ENCODE results near the gene RAPGEF1. TPM values are rescaled to one million over a fixed set of nuclear protein-coding genes. Genes with fewer than 3 reads are reported as not detected.

The RAPGEF1 gene
- total and polyA plus RNA-seq, 12 donors: 39.6 to 135 (median 111) TPM

GRCh38 chr9:131697097-131697496 is 42.8 kb downstream of the RAPGEF1 start:
- WGBS, 2 donors: 38 to 43% methylated on average over 6 of the region's 6 CpGs

GRCh38 chr9:131695836-131696460 is 43.9 kb downstream of the RAPGEF1 start:
- ATAC-seq (no peak), DNase-seq (no peak)
- Histone ChIP-seq H3K4me3 (no peak overlapping the region), H3K9me3 (no peaks in the 10 kb centered on the region), H3K27me3 (no peaks in the 10 kb centered on the region), H3K36me3 (peaks cover 0 to 4% (median 0%) of the 10 kb centered on the region in 9 donors), H3K27ac (peak overlapping the region in 6 of 10 donors; percentile 3 to 95 (median 58)), H3K4me1 (peaks cover 35 to 99% (median 93%) of the 10 kb centered on the region in 9 donors)
- intact Hi-C loops (cut with DNase I): no loop called here
- no peak for TF ChIP-seq CTCF (IDR thresholded peaks at IDR 0.05)
- WGBS, 2 donors: 90 to 97% methylated on average over 6 of the region's 6 CpGs

More at GRCh38 chr9:131697097-131697496, 42.8 kb downstream of the RAPGEF1 start:
- H3K9me3 ChIP-seq: no peaks in the 10 kb centered on the region
- TF ChIP-seq CTCF (IDR thresholded peaks at IDR 0.05): peak in 3 of 9 donors; percentile 33 to 45 (median 40)
- DNase-seq: peak in 1 of 2 donors; percentile 50
- no peak overlapping the region for H3K4me3 ChIP-seq
- H3K4me1 ChIP-seq: peaks cover 31 to 98% (median 93%) of the 10 kb centered on the region in 9 donors
- peak overlapping the region in 8 of 10 donors; percentile 25 to 95 (median 85) for H3K27ac ChIP-seq
- intact Hi-C loops (cut with DNase I): no loop called here
- H3K36me3 ChIP-seq: peaks cover 0 to 4% (median 0%) of the 10 kb centered on the region in 9 donors
- ATAC-seq: peak in 7 of 8 donors; percentile 31 to 63 (median 46)
- no peaks in the 10 kb centered on the region for H3K27me3 ChIP-seq

- Histone ChIP-seq H3K9me3 (no peaks in the 10 kb centered on the region), H3K27ac (peak overlapping the region in 4 of 10 donors; percentile 3 to 90 (median 26)), H3K27me3 (no peaks in the 10 kb centered on the region), H3K36me3 (peaks cover 0 to 4% (median 0%) of the 10 kb centered on the region in 9 donors), H3K4me1 (peaks cover 35 to 99% (median 93%) of the 10 kb centered on the region in 9 donors), H3K4me3 (no peak overlapping the region)
- no peak for ATAC-seq
- no peak for DNase-seq
- WGBS, 2 donors: 68 to 72% methylated on average over 5 of the region's 5 CpGs
- intact Hi-C loops (cut with DNase I): no loop called here
- TF ChIP-seq CTCF (IDR thresholded peaks at IDR 0.05): no peak
Observed at GRCh38 chr9:131695366-131695765, 44.5 kb downstream of the RAPGEF1 start.

GRCh38 chr9:131693651-131694597 is 46.0 kb downstream of the RAPGEF1 start:
- WGBS, 2 donors: 74 to 79% methylated on average over 4 of the region's 4 CpGs
- Histone ChIP-seq H3K27me3 (no peaks in the 10 kb centered on the region), H3K9me3 (no peaks in the 10 kb centered on the region), H3K4me3 (no peak overlapping the region), H3K27ac (peak overlapping the region in 3 of 10 donors; percentile 13 to 35 (median 26)), H3K4me1 (peaks cover 33 to 99% (median 84%) of the 10 kb centered on the region in 9 donors), H3K36me3 (peaks cover 0 to 4% (median 0%) of the 10 kb centered on the region in 9 donors)
- no peak for DNase-seq
- ATAC-seq: no peak
- intact Hi-C loops (cut with DNase I): no loop called here
- no peak for TF ChIP-seq CTCF (IDR thresholded peaks at IDR 0.05)
